ENCODE data around the gene ZNF584.

GRCh38 chr19:58385891-58386575, 22.4 kb upstream of the ZNF584 start:
- TF ChIP-seq, protein P1, sequence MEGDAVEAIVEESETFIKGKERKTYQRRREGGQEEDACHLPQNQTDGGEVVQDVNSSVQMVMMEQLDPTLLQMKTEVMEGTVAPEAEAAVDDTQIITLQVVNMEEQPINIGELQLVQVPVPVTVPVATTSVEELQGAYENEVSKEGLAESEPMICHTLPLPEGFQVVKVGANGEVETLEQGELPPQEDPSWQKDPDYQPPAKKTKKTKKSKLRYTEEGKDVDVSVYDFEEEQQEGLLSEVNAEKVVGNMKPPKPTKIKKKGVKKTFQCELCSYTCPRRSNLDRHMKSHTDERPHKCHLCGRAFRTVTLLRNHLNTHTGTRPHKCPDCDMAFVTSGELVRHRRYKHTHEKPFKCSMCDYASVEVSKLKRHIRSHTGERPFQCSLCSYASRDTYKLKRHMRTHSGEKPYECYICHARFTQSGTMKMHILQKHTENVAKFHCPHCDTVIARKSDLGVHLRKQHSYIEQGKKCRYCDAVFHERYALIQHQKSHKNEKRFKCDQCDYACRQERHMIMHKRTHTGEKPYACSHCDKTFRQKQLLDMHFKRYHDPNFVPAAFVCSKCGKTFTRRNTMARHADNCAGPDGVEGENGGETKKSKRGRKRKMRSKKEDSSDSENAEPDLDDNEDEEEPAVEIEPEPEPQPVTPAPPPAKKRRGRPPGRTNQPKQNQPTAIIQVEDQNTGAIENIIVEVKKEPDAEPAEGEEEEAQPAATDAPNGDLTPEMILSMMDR (IDR thresholded peaks at IDR 0.05; ENCODE audit: insufficient read depth, low read length) = no peak
- no peak for TF ChIP-seq GABPA (IDR thresholded peaks at IDR 0.05; ENCODE audit: low read depth)
- TF ChIP-seq, protein P2, sequence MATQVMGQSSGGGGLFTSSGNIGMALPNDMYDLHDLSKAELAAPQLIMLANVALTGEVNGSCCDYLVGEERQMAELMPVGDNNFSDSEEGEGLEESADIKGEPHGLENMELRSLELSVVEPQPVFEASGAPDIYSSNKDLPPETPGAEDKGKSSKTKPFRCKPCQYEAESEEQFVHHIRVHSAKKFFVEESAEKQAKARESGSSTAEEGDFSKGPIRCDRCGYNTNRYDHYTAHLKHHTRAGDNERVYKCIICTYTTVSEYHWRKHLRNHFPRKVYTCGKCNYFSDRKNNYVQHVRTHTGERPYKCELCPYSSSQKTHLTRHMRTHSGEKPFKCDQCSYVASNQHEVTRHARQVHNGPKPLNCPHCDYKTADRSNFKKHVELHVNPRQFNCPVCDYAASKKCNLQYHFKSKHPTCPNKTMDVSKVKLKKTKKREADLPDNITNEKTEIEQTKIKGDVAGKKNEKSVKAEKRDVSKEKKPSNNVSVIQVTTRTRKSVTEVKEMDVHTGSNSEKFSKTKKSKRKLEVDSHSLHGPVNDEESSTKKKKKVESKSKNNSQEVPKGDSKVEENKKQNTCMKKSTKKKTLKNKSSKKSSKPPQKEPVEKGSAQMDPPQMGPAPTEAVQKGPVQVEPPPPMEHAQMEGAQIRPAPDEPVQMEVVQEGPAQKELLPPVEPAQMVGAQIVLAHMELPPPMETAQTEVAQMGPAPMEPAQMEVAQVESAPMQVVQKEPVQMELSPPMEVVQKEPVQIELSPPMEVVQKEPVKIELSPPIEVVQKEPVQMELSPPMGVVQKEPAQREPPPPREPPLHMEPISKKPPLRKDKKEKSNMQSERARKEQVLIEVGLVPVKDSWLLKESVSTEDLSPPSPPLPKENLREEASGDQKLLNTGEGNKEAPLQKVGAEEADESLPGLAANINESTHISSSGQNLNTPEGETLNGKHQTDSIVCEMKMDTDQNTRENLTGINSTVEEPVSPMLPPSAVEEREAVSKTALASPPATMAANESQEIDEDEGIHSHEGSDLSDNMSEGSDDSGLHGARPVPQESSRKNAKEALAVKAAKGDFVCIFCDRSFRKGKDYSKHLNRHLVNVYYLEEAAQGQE (IDR thresholded peaks at IDR 0.05; ENCODE audit: insufficient replicate concordance, low read depth) = no peak
- no peak for TF ChIP-seq POLR2AphosphoS5 (IDR thresholded peaks at IDR 0.05; ENCODE audit: low read depth)
